GM19023 (cell line): ENCODE data around the gene PRR18.
"Not testable (repeated sequence)": the region's sequence is repeated elsewhere in the genome, so short reads cannot be mapped to it uniquely, and the experiment has no call there.

ENCODE experiments used
- ATAC-seq: cut with Tn5 transposase; IDR thresholded peaks from one replicate; pipeline ENCODE4 v1.9.1; 2021; ENCODE audit warnings: mild to moderate bottlenecking, moderate library complexity; ENCODE audit not compliant: unreplicated experiment

The PRR18 gene, protein sequence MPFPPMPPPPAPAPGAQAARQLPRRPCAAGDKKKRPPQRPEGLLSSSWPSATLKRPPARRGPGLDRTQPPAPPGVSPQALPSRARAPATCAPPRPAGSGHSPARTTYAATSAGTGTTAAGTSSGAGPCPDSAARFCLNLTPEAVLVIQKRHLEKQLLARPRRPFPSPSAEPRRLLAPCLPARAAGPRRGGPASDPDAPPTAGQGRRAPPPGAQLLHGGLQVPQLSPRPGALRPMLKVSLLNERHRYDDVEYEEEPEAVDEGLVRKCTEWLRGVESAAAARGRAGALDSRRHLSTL

DNA sequence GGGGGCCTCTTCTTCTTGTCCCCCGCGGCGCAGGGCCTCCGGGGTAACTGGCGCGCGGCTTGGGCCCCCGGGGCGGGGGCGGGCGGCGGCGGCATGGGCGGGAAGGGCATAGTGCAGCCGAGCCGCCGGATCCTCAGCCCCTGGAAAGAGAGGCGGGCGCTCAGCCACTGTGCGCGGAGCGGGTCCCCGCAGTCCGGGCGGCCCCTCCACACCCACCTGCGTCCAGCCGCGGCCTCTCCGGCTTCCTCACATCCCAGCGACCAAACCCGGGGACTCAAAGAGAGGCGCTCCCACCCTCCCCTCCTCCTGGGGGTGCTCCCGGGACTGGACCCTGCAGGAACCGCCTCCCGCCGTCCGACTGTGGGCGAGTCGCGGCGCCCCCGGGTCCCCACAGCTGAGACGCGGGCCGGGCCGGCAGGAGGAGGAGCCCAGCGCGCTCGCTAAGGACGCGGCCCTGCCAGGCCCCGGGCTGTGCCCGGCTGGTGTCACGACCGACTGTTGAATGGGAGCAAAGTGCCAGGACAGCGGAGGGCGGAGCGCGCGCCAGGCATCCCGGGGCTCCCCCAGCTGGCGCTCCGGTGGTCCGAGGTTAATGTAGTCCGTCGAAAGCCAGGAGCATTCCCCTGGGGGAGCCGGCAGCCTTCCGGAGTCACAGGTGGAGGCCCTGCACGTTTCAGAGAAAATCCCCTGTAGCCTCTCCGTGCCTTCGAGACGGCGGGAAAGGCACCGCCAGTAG, at the start of gene PRR18:
PRR18 (minus strand) TSS at position 360 of the 736 bp plus-strand sequence; CDS start at position 110, 250 bp downstream.
- peak; percentile 63 for ATAC-seq

DNA sequence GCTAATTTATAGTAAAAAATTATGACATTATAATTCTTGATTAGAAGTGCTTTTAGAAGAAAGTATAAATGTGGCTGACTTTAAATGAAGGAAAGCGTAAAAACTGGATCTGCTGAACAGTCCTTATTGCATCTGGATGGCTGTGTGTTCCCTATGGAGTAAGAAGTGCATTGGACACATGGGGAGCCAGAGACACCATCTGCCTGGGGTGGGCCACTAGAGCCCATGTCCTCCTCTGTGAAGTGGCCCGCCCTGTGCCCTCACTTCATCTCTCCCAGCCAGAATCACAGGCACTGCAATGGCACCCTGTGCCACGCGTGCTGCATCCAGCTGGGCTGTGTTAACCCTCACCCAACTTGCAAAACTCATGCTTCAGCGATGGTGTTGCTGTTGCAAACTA, 47.4 kb upstream of the PRR18 start:
- no peak for ATAC-seq

- ATAC-seq = no peak
These were observed 46.8 kb upstream of the PRR18 start for GRCh38 chr6:166354965-166355364.

DNA sequence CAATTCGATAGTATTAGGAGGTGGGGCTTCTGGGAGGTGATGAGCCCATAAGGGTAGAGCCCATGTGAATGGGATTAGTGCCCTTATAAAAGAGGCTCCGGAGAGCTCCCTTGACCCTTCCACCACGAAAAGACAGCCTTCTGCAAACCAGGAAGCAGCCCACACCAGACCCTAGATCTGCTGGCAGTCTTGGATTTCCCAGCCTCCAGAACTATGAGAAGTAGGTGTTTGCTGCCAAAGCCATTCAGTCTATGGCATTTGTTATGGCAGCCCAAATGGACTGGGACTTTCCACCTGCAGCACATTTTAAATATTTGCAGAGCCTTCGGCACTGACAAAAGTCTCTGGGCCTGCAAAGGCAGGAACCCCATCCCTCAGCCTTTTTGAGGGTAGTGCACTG, 46.0 kb upstream of the PRR18 start:
- ATAC-seq = no peak

DNA sequence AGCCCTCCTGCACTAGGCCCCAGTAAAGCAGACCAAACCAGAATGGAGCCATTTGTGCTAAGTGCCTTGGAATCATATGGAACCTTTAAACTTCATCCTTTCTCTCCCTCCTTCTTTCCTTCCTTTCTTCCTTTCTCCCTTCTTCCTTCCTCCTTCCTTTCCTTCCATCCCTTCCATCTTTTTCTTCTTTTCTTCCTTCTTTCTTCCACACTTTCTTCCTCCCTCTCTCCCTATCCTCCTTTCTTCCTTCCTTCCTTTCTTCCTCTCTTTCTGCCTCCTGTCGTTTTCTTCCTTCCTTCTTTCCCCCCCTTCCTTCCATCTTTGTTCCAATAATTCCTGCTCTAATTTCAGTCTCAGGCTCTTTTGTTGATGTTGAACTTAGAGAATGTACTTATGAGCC, 45.3 kb upstream of the PRR18 start:
- no peak for ATAC-seq

DNA sequence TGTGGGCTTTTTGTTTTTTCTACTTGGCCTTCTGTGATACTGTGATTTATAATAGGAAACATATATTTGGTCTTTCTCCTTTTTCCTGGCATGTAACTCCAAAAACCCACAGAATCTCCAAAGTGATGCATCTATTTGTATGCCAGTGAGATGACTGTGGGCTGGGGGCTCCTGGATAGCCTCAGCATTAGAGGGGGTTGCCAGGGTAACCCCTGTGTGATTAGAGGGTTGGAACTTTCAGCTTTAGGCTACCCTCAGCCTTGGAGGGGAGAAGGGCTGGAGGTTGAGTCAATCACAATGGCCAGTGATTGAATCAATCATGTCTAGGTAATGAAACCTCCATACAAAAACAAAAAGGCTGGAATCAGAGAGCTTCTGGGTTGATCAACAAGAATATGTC, 44.7 kb upstream of the PRR18 start:
- no peak for ATAC-seq

DNA sequence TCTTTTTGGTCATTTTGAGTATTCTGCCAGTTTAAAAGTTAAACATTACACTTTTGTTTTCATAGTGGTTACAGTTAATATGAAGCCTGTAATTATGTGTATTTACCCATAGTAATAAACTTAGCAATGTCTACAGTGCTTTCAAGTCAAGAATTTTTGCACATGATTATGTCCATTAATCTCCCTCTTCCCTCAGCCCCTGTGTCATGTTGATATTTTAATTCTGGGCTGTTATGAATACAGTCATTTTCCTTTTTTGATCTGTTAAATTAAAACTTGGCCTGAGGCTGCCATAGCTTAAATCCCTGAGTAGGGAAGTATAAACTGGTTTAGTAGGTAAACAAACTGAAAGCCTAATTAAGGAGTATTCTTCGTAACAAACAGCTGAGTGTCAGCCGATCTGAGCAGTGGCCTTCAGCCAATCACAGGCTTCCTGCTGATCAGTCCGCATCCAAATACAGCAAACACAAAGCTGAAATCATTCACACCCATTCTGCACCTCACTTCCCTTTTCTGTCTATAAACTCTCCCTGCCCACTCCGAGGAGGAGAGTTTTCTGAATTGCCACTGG, 43.6 kb upstream of the PRR18 start:
- ATAC-seq = peak; percentile 98

DNA sequence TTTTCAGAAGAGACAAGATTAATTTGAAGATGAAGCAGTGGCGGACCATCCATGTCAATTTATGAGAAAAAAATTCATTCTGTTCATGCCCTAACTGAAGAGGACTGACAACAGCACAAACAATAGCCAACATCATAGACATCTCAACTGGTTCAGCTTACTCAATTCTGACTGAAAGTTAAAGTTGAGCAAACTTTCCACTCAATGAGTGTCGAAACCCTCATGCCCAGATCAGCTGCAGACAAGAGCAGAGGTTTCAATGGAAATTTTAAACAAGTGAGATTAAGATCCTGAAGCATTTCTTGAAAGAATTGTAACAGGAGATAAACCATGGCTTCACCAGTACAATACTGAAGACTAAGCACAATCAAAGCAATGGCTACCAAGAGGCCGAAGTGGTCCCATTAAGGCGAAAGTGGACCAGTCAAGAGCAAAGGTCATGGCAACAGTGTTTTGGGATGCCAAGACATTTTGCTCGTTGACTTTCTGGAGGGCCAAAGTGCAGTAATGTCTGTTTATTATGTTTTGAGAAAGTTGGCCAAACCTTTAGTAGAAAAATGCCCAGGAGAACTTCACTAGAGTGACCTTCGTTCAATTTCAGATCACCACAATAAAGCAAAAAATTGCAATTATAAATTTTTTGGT, 40.2 kb upstream of the PRR18 start:
- ATAC-seq = no peak

DNA sequence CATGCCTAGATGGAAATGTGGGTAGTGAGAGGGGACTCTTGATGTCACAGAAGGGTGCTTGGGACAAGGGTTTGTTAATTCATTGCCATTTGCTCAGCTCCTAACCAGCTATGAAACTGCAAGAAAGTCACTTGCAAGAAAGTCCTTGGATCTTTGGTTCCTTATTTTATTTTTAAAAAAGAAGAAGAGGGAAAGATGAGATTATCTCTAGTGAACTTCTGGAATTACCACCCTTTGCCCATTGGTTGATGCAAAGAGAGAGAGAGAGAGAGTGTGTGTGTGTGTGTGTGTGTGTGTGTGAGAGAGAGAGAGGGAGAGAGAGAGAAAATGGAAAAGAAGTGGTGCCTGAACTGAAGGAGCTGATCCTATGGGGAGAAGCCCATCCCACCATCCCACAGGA, 38.8 kb upstream of the PRR18 start:
- no peak for ATAC-seq

GRCh38 chr6:166346449-166346848, 38.3 kb upstream of the PRR18 start:
- no peak for ATAC-seq

DNA sequence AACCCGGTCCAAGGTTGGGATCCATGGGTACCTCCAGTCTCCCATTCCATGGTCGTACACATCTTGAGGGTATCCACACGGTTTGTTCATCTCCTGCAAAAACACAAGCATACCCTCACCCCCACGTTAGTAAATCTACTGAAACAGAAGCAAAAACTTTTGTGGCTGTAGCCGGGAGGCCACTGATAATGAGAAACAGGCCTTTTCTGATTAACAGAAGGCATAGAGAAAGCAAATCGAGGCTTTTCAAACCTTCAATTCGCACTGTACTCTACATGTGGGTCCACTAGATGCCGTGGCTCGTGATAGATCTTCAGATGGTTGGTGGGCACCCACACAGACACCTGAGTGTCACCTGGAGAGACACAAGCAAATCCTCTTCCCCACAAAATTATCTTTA, 37.5 kb upstream of the PRR18 start:
- ATAC-seq = not testable (repeated sequence)

DNA sequence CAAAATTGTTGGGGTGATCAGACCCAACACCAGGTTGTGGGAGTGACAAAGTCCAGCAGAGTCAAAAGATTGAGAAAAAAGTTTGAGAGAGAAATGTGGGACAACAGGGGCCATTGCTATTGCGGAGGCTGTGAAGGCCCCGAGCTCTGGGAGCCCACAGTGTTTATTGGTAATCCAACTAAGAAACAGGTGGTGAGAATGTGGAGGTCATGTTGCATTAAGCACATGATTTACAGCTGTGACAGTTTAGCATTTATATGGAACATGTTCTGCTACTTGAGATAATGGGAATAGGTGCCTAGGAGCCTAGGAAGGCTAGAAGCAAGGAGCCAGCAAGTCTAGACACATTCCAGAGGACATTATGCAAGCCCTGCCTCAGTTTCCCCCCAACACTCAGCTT, 36.7 kb upstream of the PRR18 start:
- ATAC-seq = not testable (repeated sequence)

- no peak for ATAC-seq
These were observed 36.0 kb upstream of the PRR18 start for GRCh38 chr6:166344240-166344639.

- peak; percentile 4 for ATAC-seq
These were observed 34.9 kb upstream of the PRR18 start for GRCh38 chr6:166343150-166343487.

GRCh38 chr6:166342349-166343149, 34.4 kb upstream of the PRR18 start, which contains the start of gene SFT2D1:
Gene SFT2D1 (minus strand): TSS chr6:166342545. CDS start chr6:166342481, 64 bp downstream.
- peak; percentile 94 for ATAC-seq

DNA sequence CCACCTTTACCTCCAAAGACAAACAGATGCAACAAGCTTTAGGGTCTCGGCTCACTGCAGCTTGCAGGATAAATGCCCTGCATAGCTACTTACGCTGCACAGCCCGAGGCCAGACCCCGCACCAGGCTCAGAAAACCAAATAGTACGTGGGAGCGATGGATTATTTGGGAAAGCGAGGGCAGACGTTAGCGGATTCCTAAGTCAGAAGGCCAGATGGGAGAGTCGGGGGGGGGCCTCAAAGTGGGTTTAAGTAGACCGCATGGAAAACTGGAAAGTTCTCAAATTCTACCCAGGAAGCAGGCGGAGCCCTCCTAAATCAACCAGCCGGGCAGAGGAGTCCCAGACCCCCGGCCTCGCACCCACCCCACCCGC, 33.8 kb upstream of the PRR18 start:
- no peak for ATAC-seq

GRCh38 chr6:166341464-166341863, 33.3 kb upstream of the PRR18 start:
- ATAC-seq = no peak

DNA sequence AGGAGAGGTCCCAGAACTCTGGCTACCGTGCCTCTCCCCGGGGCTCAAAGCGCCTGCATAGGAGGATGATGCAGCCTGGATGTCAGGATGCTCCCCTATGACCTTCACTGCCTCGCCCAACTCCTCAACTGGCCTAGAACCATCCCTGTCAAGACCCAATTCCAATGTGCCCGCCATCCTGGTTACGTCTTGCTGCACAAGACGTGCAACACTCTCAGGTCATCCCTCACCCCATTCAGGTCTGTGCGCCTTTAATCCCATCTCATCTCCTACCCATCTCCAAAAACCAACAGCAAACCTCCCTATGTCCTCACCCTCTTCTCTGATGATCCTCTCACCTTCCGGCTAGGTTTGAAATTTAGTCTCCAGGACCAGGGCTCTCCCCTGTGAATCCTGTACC, 30.7 kb upstream of the PRR18 start:
- no peak for ATAC-seq

DNA sequence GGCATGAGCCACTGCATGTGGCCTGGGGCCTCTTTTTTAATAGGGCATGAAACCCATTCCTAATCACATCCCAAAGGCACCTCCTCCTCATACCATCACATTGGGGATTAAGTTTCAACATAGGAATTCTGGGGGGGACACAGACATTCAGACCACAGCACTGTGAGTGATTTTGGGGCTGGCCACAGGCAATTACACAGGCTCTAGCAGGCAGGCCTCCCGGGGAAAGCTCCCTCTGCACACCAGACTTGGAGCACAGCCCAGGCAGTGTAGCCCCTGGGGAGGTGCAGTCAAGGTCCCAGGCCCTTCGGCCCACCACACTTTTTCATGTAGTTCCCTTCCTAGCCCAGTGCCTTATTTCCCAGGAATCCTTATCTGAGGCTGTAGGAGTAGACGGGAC, 28.7 kb upstream of the PRR18 start:
- ATAC-seq = no peak

DNA sequence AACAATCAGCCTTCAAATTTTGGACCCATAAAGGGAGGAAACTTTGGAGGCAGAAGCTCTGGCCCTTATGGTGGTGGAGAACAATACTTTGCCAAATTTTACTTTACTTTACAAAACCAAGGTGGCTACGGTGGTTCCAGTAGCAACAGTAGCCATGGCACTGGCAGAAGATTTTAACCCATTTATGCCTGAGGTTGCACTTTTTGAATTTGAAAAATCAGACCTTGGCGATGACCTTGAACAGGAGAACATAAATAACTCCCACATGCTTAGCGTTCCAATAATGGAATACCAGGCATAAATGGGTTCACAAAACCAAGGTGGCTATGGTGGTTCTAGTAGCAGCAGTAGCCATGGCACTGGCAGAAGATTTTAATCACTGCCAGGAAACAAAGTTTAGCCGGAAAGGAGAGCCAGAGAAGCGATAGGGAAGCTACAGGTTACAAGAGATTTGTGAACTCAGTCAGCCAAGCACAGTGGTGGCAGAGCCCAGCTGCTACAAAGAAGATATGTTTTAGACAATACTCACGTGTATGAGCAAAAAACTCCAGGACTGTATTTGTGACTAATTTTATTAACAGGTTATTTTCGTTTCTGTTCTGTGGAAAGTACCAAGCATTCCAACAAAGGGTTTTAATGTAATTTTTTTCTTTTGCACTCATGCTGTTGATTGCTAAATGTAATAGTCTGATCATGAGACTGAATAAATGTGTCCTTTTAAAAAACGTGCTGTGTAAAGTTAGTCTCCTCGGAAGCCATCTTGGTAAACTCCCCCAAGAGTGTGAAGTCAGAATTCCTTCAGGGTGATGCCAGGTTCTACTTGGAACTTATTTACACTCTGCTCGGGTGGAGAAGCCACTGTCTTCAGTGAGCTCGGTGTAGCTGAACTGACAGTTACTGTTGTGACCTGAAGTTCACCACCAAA, 27.4 kb upstream of the PRR18 start:
- ATAC-seq = peak; percentile 42
